Spleen (tissue), 11 donors: ENCODE data around the gene SYNJ2. TPM values are rescaled to one million over a fixed set of nuclear protein-coding genes. Genes with fewer than 3 reads are reported as not detected.

Source experiments
- DNase-seq: peaks from one replicate; pipeline ENCODE4 v3.0.0-alpha.2; 2020
- H3K27ac ChIP-seq, 8 donors: fragments of 200-600 bp; sonication (generic) in 7 of 8; 1 replicate in 4 of 8; 2 replicates in 4 of 8; pipeline versions ENCODE4 v1.5.0 to v1.8.0; 2016 to 2021; ENCODE audit warnings: inconsistent platforms in 4 of 8, mild to moderate bottlenecking in 4 of 8, moderate library complexity in 1 of 8
- H3K27me3 ChIP-seq, 7 donors: fragments of 200-600 bp; sonication (generic) in 6 of 7; replicated peaks in 1 of 7; 1 replicate in 4 of 7; 2 replicates in 3 of 7; pipeline versions ENCODE4 v1.5.0 to v1.8.0; 2016 to 2021; ENCODE audit warnings: inconsistent platforms in 3 of 7, mild to moderate bottlenecking in 1 of 7
- H3K36me3 ChIP-seq, 6 donors: fragments of 200-600 bp; sonication (generic) in 5 of 6; 1 replicate in 4 of 6; 2 replicates in 2 of 6; pipeline versions ENCODE4 v1.5.0 to v1.8.0; 2016 to 2021; ENCODE audit warnings: inconsistent platforms in 2 of 6
- H3K4me1 ChIP-seq, 6 donors: fragments of 200-600 bp; sonication (generic) in 5 of 6; 1 replicate in 3 of 6; 2 replicates in 3 of 6; pipeline versions ENCODE4 v1.5.0 to v1.8.0; 2016 to 2021; ENCODE audit warnings: inconsistent platforms in 3 of 6
- H3K4me3 ChIP-seq, 8 donors: fragments of 200-600 bp; sonication (generic) in 7 of 8; 1 replicate in 4 of 8; 2 replicates in 4 of 8; pipeline versions ENCODE4 v1.5.0 to v1.8.0; 2016 to 2021; ENCODE audit warnings: inconsistent platforms in 4 of 8, mild to moderate bottlenecking in 4 of 8, moderate library complexity in 2 of 8
- H3K9me3 ChIP-seq, 8 donors: fragments of 200-600 bp; sonication (generic) in 7 of 8; 1 replicate in 4 of 8; 2 replicates in 4 of 8; pipeline versions ENCODE4 v1.5.0 to v1.8.0; 2016 to 2021; ENCODE audit warnings: inconsistent platforms in 4 of 8
- CTCF ChIP-seq, 11 experiments: fragments of 200-600 bp in 7 of 11; fragments of 450-650 bp in 4 of 11; sonication (generic) in 4 of 11; IDR thresholded peaks in 8 of 11; conservative IDR thresholded peaks in 3 of 11; 1 replicate in 7 of 11; 2 replicates in 4 of 11; pipeline versions ENCODE4 v1.4.0 to v1.8.0; 2016 to 2021; ENCODE audit warnings: antibody characterized with exemption in 11 of 11, inconsistent platforms in 4 of 11, mild to moderate bottlenecking in 1 of 11
- POLR2A ChIP-seq, 3 donors: fragments of 450-650 bp; IDR thresholded peaks; one replicate each; pipeline ENCODE4 v1.5.1; 2017; ENCODE audit warnings: antibody characterized with exemption in 3 of 3, mild to moderate bottlenecking in 1 of 3
- POLR2AphosphoS5 ChIP-seq, 3 donors: sonication (generic); formaldehyde crosslinking; IDR thresholded peaks; one replicate each; pipeline ENCODE4 v1.5.1; 2017; ENCODE audit warnings: antibody characterized with exemption in 3 of 3
- WGBS, 5 donors: extraction: QIAGEN DNeasy Blood & Tissue Kit in 3 of 5; methylation state at CpG; one replicate each; pipeline versions ENCODE4 v1.1.5 to v1.1.7; 2013 to 2018; 5-methylcytosine and 5-hydroxymethylcytosine counted together
- intact Hi-C: fragments of 100-400 bp; cut with DNase I; formaldehyde crosslinking; loops from one replicate; pipeline ENCODE4 v1.15.0; 2023; ENCODE audit warnings: low total_unique reads
- polyA plus RNA-seq, 3 donors: library from polyadenylated mRNA; stranded (reverse); fragments of 200-250 nt; gene quantifications; one replicate each; pipeline ENCODE4 v1.2.1, GENCODE V29; 2013
- total RNA-seq, 7 donors: library from RNA; depleted of rRNA in 3 of 7; stranded (reverse); fragments of >200 nt in 3 of 7; fragmentation: NEBNext Ultra II Directional in 4 of 7; extraction: Animal tissue kit (Norgen Biotek cat#: 25700) in 4 of 7; gene quantifications; one replicate each; pipeline versions ENCODE4 v1.1.0 to v1.2.1, GENCODE V29; 2016 to 2021
- donor health status: healthy with polysubstance abuse.
- donor health status: DM: no; HTN: no; CAD: no; lungs with moderate emphysema.
- donor health status: DM: no; HTN: no; CAD: no.
- donor health status: Bipolar disorder and iron deficiency.
- donor health status: healthy.
- donor health status: DM: no; HTN: no; CAD: no.
- donor health status: DM: yes; HTN: yes; CAD: no.

SYNJ2 gene
- total and polyA plus RNA-seq, 10 donors, result 2.4 to 34.0 (median 9.2) TPM

- Histone ChIP-seq H3K27ac (peak overlapping the region in 4 of 8 donors; percentile 13 to 41 (median 29)), H3K36me3 (peaks cover 0 to 37% (median 0%) of the 10 kb centered on the region in 6 donors), H3K4me1 (peaks cover 0 to 44% (median 26%) of the 10 kb centered on the region in 6 donors), H3K27me3 (no peaks in the 10 kb centered on the region), H3K4me3 (no peak overlapping the region), H3K9me3 (no peaks in the 10 kb centered on the region)
- 64 to 76% (median 74%) methylated on average over 19 of the region's 19 CpGs for WGBS, 5 donors
- DNase-seq, result peak; percentile 42
- TF ChIP-seq CTCF (IDR thresholded peaks at IDR 0.05 in 8 of 11, conservative IDR thresholded peaks at IDR 0.05 in 3 of 11), result no peak
- TF ChIP-seq POLR2A (IDR thresholded peaks at IDR 0.05), result no peak
- no peak for TF ChIP-seq POLR2AphosphoS5 (IDR thresholded peaks at IDR 0.05)
- intact Hi-C loops, result no loop called here
Observed at GRCh38 chr6:158018041-158018771, 36.5 kb downstream of the SYNJ2 start.

- no peaks in the 10 kb centered on the region for H3K27me3 ChIP-seq
- peaks cover 0 to 37% (median 0%) of the 10 kb centered on the region in 6 donors for H3K36me3 ChIP-seq
- TF ChIP-seq POLR2AphosphoS5 (IDR thresholded peaks at IDR 0.05) (peak in 1 of 3 donors; percentile 14), CTCF (IDR thresholded peaks at IDR 0.05 in 8 of 11, conservative IDR thresholded peaks at IDR 0.05 in 3 of 11) (no peak)
- WGBS, 5 donors, result 72 to 87% (median 74%) methylated on average over 15 of the region's 15 CpGs
- H3K4me3 ChIP-seq, result no peak overlapping the region
- H3K4me1 ChIP-seq, result peaks cover 0 to 44% (median 26%) of the 10 kb centered on the region in 6 donors
- peak; percentile 67 for DNase-seq
- no peaks in the 10 kb centered on the region for H3K9me3 ChIP-seq
- intact Hi-C loops, result no loop called here
- H3K27ac ChIP-seq, result peak overlapping the region in 6 of 8 donors; percentile 3 to 73 (median 30)
Observed at GRCh38 chr6:158018851-158019361, 37.2 kb downstream of the SYNJ2 start.

GRCh38 chr6:158019416-158019815 is 37.8 kb downstream of the SYNJ2 start:
- Histone ChIP-seq H3K4me1 (peaks cover 0 to 44% (median 26%) of the 10 kb centered on the region in 6 donors), H3K36me3 (peaks cover 0 to 37% (median 0%) of the 10 kb centered on the region in 6 donors), H3K4me3 (no peak overlapping the region), H3K27ac (peak overlapping the region in 6 of 8 donors; percentile 3 to 73 (median 14)), H3K27me3 (no peaks in the 10 kb centered on the region), H3K9me3 (no peaks in the 10 kb centered on the region)
- WGBS, 5 donors, result 90 to 95% (median 93%) methylated on average over 3 to 8 of the region's 8 CpGs
- TF ChIP-seq CTCF (IDR thresholded peaks at IDR 0.05 in 8 of 11, conservative IDR thresholded peaks at IDR 0.05 in 3 of 11), result no peak
- TF ChIP-seq POLR2A (IDR thresholded peaks at IDR 0.05), result no peak
- TF ChIP-seq POLR2AphosphoS5 (IDR thresholded peaks at IDR 0.05), result no peak
- peak; percentile 69 for DNase-seq
- intact Hi-C loops, result no loop called here

GRCh38 chr6:158020272-158020711 is 38.6 kb downstream of the SYNJ2 start:
- H3K27ac ChIP-seq, result peak overlapping the region in 5 of 8 donors; percentile 13 to 75 (median 67)
- 83 to 91% (median 86%) methylated on average over 6 of the region's 6 CpGs for WGBS, 5 donors

More at GRCh38 chr6:158020272-158020711, 38.6 kb downstream of the SYNJ2 start:
- Histone ChIP-seq H3K9me3 (no peaks in the 10 kb centered on the region), H3K4me3 (no peak overlapping the region), H3K36me3 (peaks cover 0 to 37% (median 0%) of the 10 kb centered on the region in 6 donors), H3K27me3 (no peaks in the 10 kb centered on the region), H3K4me1 (peaks cover 0 to 37% (median 23%) of the 10 kb centered on the region in 6 donors)
- intact Hi-C loops, result no loop called here
- DNase-seq, result peak; percentile 35
- TF ChIP-seq POLR2A (IDR thresholded peaks at IDR 0.05), result no peak
- no peak for TF ChIP-seq POLR2AphosphoS5 (IDR thresholded peaks at IDR 0.05)
- no peak for TF ChIP-seq CTCF (IDR thresholded peaks at IDR 0.05 in 8 of 11, conservative IDR thresholded peaks at IDR 0.05 in 3 of 11)
